ENCODE measurements around the gene TRIM24. TPM values are rescaled to one million over a fixed set of nuclear protein-coding genes. Genes with fewer than 3 reads are reported as not detected.

The TRIM24 gene
- total and polyA plus RNA-seq, 10 of the 15 experiments (the other 5 are each of a cell fraction or from before 2014, with no cell fraction given) = 4.6 to 23.5 (median 13.6) TPM

GRCh38 chr7:138616085-138616484 lies 156.0 kb downstream of the TRIM24 start:
- ChIA-PET POLR2A (no interaction called here), SMC1A (ENCODE audit: uncharacterized antibody, unreplicated experiment) (interaction anchor here (1.2 kb wide), 1 partner anchor 158 kb away, joined by 3 read pairs; no protein-coding TSS in a partner anchor), CTCF (no interaction called here), RAD21 (ENCODE audit: unreplicated experiment) (no interaction called here)
- Histone ChIP-seq H3K9me3 (replicated peaks; ENCODE audit: control insufficient read depth, insufficient read depth, low read length) (no peaks in the 10 kb centered on the region), H3K4me2 (ENCODE audit: control insufficient read depth, insufficient read depth) (no peak overlapping the region), H4K20me1 (ENCODE audit: control insufficient read depth, insufficient read depth) (no peaks in the 10 kb centered on the region), H3K9ac (ENCODE audit: control insufficient read depth, insufficient read depth, low read length) (no peak overlapping the region), H2AFZ (ENCODE audit: control insufficient read depth, low read depth, low read length) (no peak overlapping the region), H3K79me2 (ENCODE audit: control insufficient read depth, insufficient read depth, low read length) (no peaks in the 10 kb centered on the region), H3K4me1 (ENCODE audit: control insufficient read depth, insufficient read depth, low read length) (no peaks in the 10 kb centered on the region), H3K27ac (ENCODE audit: control insufficient read depth, insufficient read depth) (no peak overlapping the region), H3K27me3 (replicated peaks in 1 of 2; ENCODE audit: control insufficient read depth in 2 of 2, insufficient read depth in 2 of 2, low read length in 1 of 2) (no peaks in the 10 kb centered on the region), H3K36me3 (ENCODE audit: control insufficient read depth in 2 of 2, insufficient read depth in 2 of 2, low read length in 1 of 2) (no peaks in the 10 kb centered on the region), H3K4me3 (no peak overlapping the region)
- BruUV-seq (replicated peaks) = no TSS peak
- DNase-seq (ENCODE audit: low read depth, low spot score) (no peak), ATAC-seq (no peak), FAIRE-seq (no peak)
- TF ChIP-seq, protein P1, sequence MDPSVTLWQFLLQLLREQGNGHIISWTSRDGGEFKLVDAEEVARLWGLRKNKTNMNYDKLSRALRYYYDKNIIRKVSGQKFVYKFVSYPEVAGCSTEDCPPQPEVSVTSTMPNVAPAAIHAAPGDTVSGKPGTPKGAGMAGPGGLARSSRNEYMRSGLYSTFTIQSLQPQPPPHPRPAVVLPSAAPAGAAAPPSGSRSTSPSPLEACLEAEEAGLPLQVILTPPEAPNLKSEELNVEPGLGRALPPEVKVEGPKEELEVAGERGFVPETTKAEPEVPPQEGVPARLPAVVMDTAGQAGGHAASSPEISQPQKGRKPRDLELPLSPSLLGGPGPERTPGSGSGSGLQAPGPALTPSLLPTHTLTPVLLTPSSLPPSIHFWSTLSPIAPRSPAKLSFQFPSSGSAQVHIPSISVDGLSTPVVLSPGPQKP (IDR thresholded peaks at IDR 0.05; ENCODE audit: low read depth, low read length) = no peak
- TF ChIP-seq IRF4 (IDR thresholded peaks at IDR 0.05; ENCODE audit: low read depth, low read length) = no peak
- intact Hi-C loops (cut with micrococcal nuclease; ENCODE audit: unreplicated experiment) = no loop called here
- 80% methylated on average over 5 of the region's 6 CpGs for WGBS (ENCODE audit: insufficient coverage, insufficient replicate concordance, low lambda C conversion rate, missing lambda C conversion rate)
- in situ Hi-C loops (cut with MboI) = no loop called here

GRCh38 chr7:138618506-138618905 lies 158.4 kb downstream of the TRIM24 start:
- DNase-seq (ENCODE audit: low read depth, low spot score) (no peak), ATAC-seq (no peak), FAIRE-seq (no peak)
- SMC1A ChIA-PET (ENCODE audit: uncharacterized antibody, unreplicated experiment) = interaction anchor here (1.7 kb wide), 1 partner anchor 12 kb away, joined by 4 read pairs; no protein-coding TSS in a partner anchor
- no peak overlapping the region for H3K4me3 ChIP-seq
- H3K4me2 ChIP-seq (ENCODE audit: control insufficient read depth, insufficient read depth) = no peak overlapping the region
- H3K27ac ChIP-seq (ENCODE audit: control insufficient read depth, insufficient read depth) = no peak overlapping the region
- BruUV-seq (replicated peaks) = no TSS peak
- H3K9ac ChIP-seq (ENCODE audit: control insufficient read depth, insufficient read depth, low read length) = no peak overlapping the region
- no peaks in the 10 kb centered on the region for H3K36me3 ChIP-seq (ENCODE audit: control insufficient read depth in 2 of 2, insufficient read depth in 2 of 2, low read length in 1 of 2)
- no peaks in the 10 kb centered on the region for H3K27me3 ChIP-seq (replicated peaks in 1 of 2; ENCODE audit: control insufficient read depth in 2 of 2, insufficient read depth in 2 of 2, low read length in 1 of 2)
- no peaks in the 10 kb centered on the region for H3K4me1 ChIP-seq (ENCODE audit: control insufficient read depth, insufficient read depth, low read length)
- POLR2A ChIA-PET = interaction anchor here (0.5 kb wide), 1 partner anchor 9 kb away, joined by 3 read pairs; no protein-coding TSS in a partner anchor
- H2AFZ ChIP-seq (ENCODE audit: control insufficient read depth, low read depth, low read length) = no peak overlapping the region
- WGBS (ENCODE audit: insufficient coverage, insufficient replicate concordance, low lambda C conversion rate, missing lambda C conversion rate) = 74% methylated on average over 6 of the region's 10 CpGs
- CTCF ChIA-PET = no interaction called here
- H3K79me2 ChIP-seq (ENCODE audit: control insufficient read depth, insufficient read depth, low read length) = no peaks in the 10 kb centered on the region
- intact Hi-C loops (cut with micrococcal nuclease; ENCODE audit: unreplicated experiment) = no loop called here
- no peaks in the 10 kb centered on the region for H4K20me1 ChIP-seq (ENCODE audit: control insufficient read depth, insufficient read depth)
- H3K9me3 ChIP-seq (replicated peaks; ENCODE audit: control insufficient read depth, insufficient read depth, low read length) = no peaks in the 10 kb centered on the region
- RAD21 ChIA-PET (ENCODE audit: unreplicated experiment) = no interaction called here
- in situ Hi-C loops (cut with MboI) = no loop called here
- TF ChIP-seq REST (IDR thresholded peaks at IDR 0.05; ENCODE audit: low read depth, low read length) (no peak), LARP7 (IDR thresholded peaks at IDR 0.05) (no peak), EZH2 (IDR thresholded peaks at IDR 0.05; ENCODE audit: borderline replicate concordance, control insufficient read depth, low read depth, low read length) (no peak), SUPT20H (IDR thresholded peaks at IDR 0.05; ENCODE audit: borderline replicate concordance, control insufficient read depth, low read depth, low read length) (no peak), ZNF274 (IDR thresholded peaks at IDR 0.05; ENCODE audit: insufficient read depth, insufficient read length) (no peak)
- TF ChIP-seq, protein P2, sequence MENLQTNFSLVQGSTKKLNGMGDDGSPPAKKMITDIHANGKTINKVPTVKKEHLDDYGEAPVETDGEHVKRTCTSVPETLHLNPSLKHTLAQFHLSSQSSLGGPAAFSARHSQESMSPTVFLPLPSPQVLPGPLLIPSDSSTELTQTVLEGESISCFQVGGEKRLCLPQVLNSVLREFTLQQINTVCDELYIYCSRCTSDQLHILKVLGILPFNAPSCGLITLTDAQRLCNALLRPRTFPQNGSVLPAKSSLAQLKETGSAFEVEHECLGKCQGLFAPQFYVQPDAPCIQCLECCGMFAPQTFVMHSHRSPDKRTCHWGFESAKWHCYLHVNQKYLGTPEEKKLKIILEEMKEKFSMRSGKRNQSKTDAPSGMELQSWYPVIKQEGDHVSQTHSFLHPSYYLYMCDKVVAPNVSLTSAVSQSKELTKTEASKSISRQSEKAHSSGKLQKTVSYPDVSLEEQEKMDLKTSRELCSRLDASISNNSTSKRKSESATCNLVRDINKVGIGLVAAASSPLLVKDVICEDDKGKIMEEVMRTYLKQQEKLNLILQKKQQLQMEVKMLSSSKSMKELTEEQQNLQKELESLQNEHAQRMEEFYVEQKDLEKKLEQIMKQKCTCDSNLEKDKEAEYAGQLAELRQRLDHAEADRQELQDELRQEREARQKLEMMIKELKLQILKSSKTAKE (IDR thresholded peaks at IDR 0.05; ENCODE audit: low read depth, poor library complexity, severe bottlenecking) = no peak

Measured in GM12878 (cell line).